Muscle of back (tissue), 10 donors: ENCODE results near the gene PRSS50. TPM values are rescaled to one million over a fixed set of nuclear protein-coding genes. Genes with fewer than 3 reads are reported as not detected.

Source experiments
- polyA plus RNA-seq, 10 donors: library from polyadenylated mRNA; unstranded; fragments of 120-200 nt; gene quantifications; one replicate each; pipeline ENCODE4 v1.2.1, GENCODE V29; 2013; ENCODE audit not compliant: insufficient read length in 10 of 10

PRSS50 gene
- polyA plus RNA-seq, 10 donors, result 0.09 to 0.30 (median 0.16) TPM; not detected in 3

Other genes starting within 250 kb of the PRSS50 start
- under 1 TPM in 1 of 10 donors, not detected in 9; 0.15 TPM for gene RTP3, start 219.9 kb downstream of the PRSS50 start, polyA plus RNA-seq
- 1 to 10 TPM; 1.9 to 5.3 (median 4.0) TPM for gene LRRC2, start 151.6 kb downstream of the PRSS50 start, polyA plus RNA-seq
- gene FAM240A, start 105.3 kb downstream of the PRSS50 start, polyA plus RNA-seq, result under 1 TPM; 0.13 to 0.41 (median 0.27) TPM
- 10 to 100 TPM in 1 of 10 donors, 1 to 10 TPM in 9; 2.8 to 10.3 (median 5.1) TPM for gene ALS2CL, start 24.2 kb downstream of the PRSS50 start, polyA plus RNA-seq
- 1 to 10 TPM in 3 of 10 donors, under 1 TPM in 7; 0.62 to 1.9 (median 0.90) TPM for gene TMIE, start 16.5 kb downstream of the PRSS50 start, polyA plus RNA-seq
- 100 to 1,000 TPM in 9 of 10 donors, 10 to 100 TPM in 1; 75.8 to 575 (median 346) TPM for gene MYL3, start 145.6 kb upstream of the PRSS50 start, polyA plus RNA-seq
- gene PTH1R, start 159.9 kb upstream of the PRSS50 start, polyA plus RNA-seq, result 10 to 100 TPM in 4 of 10 donors, 1 to 10 TPM in 6; 6.9 to 39.0 (median 8.6) TPM